Left cardiac atrium (tissue), 4 donors: ENCODE data around the gene ADAMTS20. TPM values are rescaled to one million over a fixed set of nuclear protein-coding genes. Genes with fewer than 3 reads are reported as not detected.
"Not testable (repeated sequence)": the region's sequence is repeated elsewhere in the genome, so short reads cannot be mapped to it uniquely, and the experiment has no call there.

Experiments
- ATAC-seq, 2 donors: fragments of 200-7000 bp; cut with Tn5 transposase; one replicate each; pipeline ENCODE4 v1.9.1; 2020; ENCODE audit warnings: mild to moderate bottlenecking in 2 of 2, moderate library complexity in 2 of 2
- DNase-seq: peaks from one replicate; pipeline ENCODE4 v3.0.0-alpha.2; 2020
- intact Hi-C, 2 donors: fragments of 100-400 bp; cut with DNase I; formaldehyde crosslinking; loops; one replicate each; pipeline versions ENCODE4 v1.14.1 to v1.15.1; 2022 to 2023
- total RNA-seq, 2 donors: library from RNA; stranded (reverse); fragmentation: NEBNext Ultra II Directional; extraction: Animal tissue kit (Norgen Biotek cat#: 25700); gene quantifications; one replicate each; pipeline ENCODE4 v1.2.1, GENCODE V29; 2021
- donor health status: DM: no; HTN: yes; CAD: no.
- donor health status: DM: no; HTN: yes; CAD: no; lungs with severe emphysema.
- donor health status: DM: yes; HTN: yes; CAD: no.
- donor health status: Dilated cardiomyopathy.

Gene ADAMTS20
- total RNA-seq, 2 donors from 2014 or later: not detected

DNA sequence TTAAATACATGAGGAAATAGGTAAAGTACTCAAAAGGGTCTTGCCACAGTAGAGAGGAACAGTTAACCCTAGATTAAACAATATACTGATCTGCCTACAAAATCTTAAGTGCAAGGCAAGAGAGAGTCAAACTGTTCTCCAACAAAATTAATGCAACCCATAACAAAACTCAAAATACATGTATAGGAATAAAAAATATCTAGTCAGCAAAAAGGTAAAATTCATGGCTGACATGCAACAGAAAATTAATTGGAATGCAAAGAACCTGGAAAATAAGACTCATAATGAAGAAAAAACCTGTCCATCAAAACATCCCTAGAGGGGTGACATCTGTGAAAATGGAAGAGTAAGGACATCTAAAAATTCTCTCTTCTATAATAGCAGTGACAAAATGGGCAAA is 173.6 kb downstream of the ADAMTS20 start:
- intact Hi-C loops: no loop called here
- ATAC-seq (no peak), DNase-seq (no peak)

DNA sequence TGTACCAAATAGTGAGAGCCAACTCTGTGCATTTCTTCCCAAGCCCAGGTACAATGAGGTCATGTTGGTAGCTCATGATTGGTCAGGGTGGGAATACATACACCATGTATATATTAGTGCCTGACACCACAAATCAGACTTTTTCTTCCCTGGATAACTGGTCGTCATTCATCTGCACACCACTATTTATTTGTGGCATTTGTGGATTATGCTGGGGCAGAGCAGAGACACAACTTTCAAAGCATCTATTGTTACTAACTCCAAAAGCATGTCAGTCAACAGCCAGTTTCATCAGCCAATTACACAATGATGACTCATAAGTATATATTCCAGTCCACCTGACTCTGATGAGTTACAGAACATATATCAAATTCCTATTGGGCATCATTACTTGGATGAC is 181.7 kb downstream of the ADAMTS20 start:
- DNase-seq (no peak), ATAC-seq (no peak)
- intact Hi-C loops: no loop called here

DNA sequence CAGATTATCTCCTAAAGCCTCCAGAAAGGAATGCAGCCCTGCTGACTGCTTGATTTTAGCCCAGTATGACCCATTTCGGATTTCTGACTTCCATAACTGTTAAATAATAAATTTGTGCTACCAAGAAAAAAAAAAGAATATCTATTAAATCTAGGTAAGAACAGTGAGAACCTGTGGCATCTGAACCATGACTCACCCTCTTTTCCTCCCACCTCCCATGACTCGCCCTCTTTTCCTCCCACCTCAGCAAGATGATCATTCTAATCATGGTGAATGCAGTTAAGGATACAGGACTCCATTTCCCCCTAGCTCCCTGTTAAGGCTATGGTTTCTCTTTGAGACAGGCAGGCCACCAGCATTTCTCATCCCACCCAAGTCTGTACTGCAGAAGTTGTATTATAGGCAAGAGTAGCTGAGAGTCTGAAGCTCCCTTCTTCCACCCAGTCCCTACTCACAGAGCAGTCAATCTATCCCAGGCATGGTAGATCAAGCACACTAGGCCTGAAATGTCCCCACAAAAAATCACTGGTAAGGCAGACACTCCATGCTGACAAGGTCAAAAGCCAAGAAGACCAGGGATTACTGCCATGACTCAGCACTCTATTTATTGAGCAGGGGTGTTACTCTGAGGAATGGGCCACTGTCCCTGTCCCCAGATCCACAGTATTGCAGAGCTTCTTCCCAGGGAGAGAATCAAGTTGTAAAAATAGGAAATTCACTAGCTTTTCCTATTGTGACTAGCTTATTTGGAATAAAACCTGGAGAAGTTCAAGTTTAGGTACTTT is 188.9 kb downstream of the ADAMTS20 start:
- no peak for ATAC-seq
- intact Hi-C loops: no loop called here
- DNase-seq: no peak

DNA sequence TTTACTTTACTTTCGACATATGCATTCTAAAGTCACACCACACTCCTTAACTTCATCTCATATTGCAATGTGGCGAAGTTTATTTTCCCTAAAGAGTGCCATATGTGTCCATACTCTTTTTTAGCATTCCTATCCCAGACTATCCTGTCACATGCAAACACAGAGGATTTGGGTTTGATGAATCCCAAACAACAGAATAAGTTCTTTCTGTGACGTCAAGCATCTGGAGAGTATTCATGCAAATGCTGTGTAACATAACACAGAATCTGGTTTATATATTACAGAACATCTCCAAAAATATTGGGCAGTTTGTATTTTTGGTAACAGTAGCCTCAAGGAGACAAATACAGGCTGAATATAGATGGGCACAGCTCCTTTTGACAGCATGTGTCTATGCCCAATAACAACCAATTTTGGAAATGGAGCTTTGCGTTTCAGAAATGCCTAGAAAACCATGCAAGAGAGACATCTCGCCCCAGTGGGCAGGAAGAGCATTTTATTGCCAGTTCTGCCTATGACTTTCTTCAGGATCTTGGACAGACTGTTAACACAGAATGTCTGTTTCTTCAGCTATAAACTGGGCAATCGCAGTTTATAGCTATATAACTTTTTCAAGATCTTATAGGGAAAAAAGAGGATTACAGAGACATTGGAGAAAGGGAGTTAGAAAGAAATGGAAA is 190.8 kb downstream of the ADAMTS20 start:
- DNase-seq (no peak), ATAC-seq (no peak)
- intact Hi-C loops: no loop called here

DNA sequence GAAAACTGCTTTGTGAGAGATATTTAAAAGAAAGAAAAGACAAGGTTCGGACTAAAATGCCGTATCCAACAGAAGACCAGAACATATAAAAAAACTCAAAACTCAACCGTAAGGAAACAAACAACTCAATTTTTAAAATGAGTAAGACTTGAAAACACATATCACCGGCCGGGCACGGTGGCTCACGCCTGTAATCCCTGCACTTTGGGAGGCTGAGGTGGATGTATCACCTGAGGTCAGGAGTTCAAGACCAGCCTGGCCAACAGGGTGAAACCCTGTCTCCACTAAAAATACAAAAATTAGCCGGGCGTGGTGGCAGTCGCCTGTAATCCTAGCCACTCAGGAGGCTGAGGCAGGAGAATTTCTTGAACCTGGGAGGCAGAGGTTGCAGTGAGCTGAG is 192.0 kb downstream of the ADAMTS20 start:
- ATAC-seq, intact Hi-C loops, DNase-seq: not testable (repeated sequence)

DNA sequence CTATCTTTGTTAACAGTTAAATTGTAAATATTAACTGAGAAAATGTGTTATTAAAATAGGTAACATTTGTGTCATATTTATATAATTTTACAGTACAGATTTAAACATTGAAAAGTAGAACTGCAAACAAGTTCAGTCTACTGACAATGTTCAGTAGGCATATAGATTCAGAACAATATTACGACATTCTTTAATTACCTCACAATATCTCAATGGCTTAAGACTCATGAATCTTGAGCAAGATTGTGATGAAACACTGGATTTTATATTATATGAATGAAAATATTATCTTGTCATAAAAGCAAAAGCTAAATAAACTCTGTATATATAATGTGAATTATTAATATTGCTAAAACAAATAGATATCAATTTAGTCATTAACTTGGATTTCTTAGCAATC is 194.9 kb downstream of the ADAMTS20 start:
- intact Hi-C loops: no loop called here
- ATAC-seq (no peak), DNase-seq (no peak)

DNA sequence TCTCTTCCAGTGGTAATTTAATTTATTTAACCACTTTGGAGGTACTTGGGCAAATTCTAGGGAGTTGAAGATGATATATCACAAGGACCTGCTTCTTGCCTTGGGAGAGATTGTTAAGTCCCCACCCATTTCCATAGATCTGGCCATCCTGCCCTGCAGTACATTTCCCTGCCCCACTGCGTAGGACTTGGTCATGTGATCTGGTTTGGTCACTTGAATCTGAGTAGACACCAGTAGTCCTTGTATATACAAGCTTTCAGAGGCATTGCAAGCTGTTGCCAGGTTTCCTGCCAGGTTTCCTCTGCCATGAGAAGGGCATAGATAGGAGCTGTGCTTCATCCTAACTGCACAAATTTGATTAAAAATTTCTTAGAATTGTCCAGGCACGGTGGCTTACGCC is 200.0 kb downstream of the ADAMTS20 start:
- DNase-seq: no peak
- intact Hi-C loops: no loop called here
- no peak for ATAC-seq

DNA sequence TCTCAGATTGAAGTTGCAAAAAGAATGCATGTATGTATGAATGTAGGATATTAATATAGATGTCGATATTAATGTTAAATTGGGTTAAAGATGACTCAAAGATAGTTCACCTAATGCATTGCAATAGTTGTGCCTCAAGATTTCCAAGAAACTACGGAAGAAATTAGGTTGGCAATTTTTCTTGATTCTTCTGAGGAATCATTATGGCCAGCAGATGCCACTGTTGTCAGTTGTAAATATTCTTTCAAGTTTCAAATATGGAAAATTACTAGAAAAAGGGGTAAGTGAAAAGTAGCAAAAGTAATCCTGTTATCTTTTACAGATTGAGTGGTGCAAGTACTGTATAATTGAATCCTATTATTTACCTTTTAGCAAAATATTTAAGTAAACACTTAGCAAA is 202.1 kb downstream of the ADAMTS20 start:
- no peak for DNase-seq
- intact Hi-C loops: no loop called here
- ATAC-seq: no peak

DNA sequence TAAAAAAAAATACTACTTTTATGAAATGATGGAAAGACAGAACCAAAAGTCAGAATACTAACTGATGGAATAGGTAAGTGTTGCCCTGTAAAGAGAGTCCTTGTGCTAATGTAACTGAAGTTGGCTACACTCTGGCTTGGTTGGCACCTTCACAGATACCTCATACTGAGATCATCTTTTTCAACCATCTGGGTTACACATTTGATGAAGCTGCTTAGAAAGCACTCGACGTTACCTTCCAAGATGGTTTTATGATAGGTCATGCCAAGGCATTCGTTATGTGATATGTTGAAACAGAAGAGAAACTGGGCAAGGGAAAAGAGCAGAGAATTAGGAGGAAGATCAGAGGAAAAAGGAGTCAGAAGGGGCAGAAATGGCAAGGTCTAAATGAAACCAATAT is 203.8 kb downstream of the ADAMTS20 start:
- DNase-seq (no peak), ATAC-seq (no peak)
- intact Hi-C loops: no loop called here

DNA sequence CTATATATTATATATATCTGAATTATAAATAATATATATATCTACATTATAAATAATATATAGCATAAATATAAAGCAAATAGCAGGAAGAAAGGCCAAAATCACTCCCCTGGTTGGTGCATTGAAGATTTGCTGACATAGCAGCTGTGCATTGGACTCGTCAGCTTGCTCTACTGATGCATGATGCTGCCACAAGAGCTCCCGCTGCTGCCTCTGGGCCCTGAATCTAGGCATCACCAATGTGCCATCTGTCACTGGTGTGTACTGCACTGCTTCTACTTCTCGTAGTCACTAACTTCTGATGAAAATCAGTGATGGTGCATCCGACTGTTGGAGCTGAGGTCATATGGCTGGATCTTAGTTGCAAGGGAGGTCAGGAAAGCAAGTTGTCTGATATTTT is 205.0 kb downstream of the ADAMTS20 start:
- intact Hi-C loops: no loop called here
- ATAC-seq (no peak), DNase-seq (no peak)

DNA sequence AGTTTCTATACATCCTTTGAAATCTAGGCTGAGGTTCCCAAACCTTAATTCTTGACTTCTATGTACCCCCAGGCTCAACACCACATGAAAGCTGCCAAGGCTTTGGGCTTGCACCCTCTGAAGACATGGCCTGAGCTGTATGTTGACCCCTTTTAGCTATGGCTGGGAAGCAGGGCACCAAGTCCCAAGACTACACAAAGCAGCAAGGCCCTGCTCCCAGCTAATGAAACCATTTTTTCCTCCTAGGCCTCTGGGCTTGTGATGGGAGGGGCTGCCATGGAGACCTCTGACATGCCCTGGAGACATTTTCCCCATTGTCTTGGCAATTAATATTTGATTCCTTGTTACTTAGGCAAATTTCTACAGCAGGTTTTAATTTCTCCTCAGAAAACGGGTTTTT is 207.0 kb downstream of the ADAMTS20 start:
- no peak for DNase-seq
- no peak for ATAC-seq
- intact Hi-C loops: no loop called here

DNA sequence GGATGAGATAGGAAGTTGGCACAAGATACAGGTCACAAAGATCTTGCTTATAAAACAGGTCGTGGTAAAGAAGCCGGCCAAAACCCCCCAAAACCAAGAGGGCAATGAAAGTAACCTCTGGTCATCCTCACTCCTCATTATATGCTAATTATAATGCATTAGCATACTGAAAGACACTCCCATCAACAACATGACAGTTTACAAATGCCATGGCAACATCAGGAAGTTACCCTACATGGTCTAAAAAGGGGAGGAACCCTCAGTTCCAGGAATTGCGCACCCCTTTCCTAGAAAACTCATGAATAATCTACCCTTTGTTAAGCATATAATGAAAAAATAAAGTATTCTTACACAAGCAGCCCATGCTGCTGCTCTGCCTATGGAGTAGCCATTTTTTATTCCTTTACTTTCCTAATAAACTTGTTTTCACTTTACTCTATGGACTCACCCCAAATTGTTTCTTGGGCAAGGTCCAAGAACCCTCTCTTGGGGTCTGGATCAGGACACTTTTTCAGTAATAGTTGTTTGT is 210.2 kb downstream of the ADAMTS20 start:
- ATAC-seq, intact Hi-C loops, DNase-seq: not testable (repeated sequence)

DNA sequence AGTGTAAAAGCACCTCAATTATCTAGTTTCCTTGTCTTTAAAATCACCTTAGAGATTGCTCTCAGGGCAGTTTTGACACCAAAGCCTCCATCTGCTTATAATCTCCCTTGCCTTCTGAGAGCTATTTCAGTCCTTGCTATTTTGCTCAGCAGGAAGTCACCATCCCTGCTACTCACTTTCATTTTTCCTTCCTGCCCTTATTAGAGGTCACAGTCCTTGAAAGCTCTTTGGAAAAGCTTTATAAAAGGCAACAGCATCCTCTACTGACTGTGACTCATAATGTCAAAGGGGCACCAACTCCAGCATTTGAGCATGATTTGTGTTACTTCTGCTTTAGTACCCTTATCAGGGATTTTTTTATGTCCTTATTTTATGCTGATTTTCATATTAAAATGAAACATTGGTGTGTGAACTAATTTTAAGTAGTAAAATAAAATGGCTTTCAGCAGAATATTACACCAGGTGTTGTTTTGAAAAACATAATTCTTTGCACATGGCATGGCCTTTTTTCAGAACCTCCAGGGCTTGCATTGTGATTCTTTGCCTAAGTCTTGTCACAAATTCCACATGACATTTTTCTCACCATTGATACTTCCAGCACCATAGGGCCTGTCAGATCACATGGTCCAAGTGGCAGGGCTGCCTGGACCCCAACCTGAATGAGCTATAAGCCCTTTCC is 213.0 kb downstream of the ADAMTS20 start:
- DNase-seq (no peak), ATAC-seq (peak; percentile 95 to 97)
- intact Hi-C loops: loop anchor here in 1 of 2 donors (5.0 kb wide), 2 partner anchors 752 to 857 kb away; partner anchors contain the start of gene PRICKLE1

DNA sequence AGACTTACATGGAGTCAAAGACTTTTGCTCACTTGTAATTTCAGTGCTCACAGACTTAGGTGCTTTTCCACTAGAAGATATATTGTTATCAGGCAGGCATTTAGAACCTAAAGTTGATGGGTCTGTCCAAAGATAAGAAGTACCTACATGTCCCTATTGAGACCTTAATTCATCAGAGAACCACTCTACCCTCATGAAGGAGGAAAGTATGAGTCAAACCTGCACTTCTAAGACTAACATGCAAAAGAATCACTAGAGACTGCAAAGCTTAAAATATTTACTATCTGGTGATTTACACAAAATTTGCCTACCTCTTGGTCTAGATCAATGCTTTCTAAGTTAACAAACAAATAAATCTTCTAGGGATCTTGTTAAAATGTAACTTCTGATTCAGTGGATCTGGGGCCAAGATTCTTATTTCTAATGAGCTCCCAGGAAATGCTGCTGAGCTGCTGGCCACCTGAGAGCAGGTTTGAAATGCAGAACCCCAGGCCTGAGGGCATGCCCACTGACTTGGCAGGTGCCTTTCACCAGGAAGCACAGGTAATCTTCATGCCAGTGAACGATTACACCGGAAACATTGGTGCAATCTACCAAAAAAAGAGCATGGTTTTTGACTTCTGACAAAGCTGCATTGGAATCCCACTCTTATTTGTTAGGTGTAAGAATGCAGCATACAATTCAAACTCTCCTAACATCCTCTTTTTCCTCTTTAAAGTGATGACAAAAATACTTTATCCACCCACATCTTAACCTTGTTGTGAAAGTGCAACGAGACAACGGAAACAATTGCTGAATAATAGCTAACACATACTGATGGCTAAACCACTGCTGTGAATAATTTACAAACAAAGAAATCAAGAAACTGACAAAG is 214.2 kb downstream of the ADAMTS20 start:
- DNase-seq: no peak
- ATAC-seq: no peak
- intact Hi-C loops: loop anchor here in 1 of 2 donors (5.0 kb wide), 2 partner anchors 751 to 856 kb away; partner anchors contain the start of gene PRICKLE1

DNA sequence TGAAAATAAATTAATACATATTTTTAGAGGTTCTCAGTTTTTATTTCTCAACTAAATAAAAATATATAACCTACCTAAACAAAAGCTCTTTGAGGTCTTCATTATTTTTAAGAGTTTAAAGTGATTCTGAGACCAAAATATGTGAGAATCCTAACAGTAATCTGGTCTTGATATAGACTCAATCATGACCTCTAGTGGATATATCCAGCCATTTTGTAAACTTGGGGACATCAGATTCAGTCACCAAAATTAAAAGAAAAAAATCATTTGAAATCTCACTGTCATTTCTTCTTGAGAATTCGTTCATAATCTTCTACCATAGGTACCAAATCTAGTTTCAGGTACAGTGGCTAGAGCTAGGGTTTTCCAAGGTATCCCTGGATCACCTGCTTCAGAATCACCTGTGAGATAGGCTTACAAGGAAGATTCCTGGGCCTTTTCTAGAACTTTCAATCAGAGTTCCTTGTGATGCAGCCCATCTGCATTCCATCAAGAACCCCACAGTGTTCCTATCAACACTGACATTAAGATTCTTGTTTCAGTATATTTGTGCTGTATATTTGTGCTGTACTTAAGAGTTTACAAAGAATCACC is 214.9 kb downstream of the ADAMTS20 start:
- no peak for ATAC-seq
- intact Hi-C loops: loop anchor here in 1 of 2 donors (5.0 kb wide), 2 partner anchors 750 to 855 kb away; partner anchors contain the start of gene PRICKLE1
- DNase-seq: no peak

DNA sequence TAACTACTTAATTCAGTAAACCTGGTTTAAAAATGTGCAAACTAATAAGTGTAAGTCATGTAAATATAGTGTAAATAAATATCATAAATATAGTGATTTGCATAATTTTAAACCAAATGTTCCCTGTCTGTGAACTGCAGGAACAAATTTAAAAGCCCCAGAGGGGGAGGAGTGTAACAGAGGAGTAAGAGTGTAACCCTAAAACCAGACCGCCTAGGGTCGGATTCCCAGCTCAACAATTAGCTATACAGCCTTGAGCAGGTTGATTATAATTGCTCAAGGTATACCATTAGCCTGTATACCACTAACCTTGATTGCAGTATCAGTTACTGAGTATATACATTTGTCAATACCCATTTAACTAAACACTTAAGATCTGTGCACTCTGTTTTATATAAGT is 218.4 kb downstream of the ADAMTS20 start:
- no peak for ATAC-seq
- DNase-seq: no peak
- intact Hi-C loops: no loop called here

DNA sequence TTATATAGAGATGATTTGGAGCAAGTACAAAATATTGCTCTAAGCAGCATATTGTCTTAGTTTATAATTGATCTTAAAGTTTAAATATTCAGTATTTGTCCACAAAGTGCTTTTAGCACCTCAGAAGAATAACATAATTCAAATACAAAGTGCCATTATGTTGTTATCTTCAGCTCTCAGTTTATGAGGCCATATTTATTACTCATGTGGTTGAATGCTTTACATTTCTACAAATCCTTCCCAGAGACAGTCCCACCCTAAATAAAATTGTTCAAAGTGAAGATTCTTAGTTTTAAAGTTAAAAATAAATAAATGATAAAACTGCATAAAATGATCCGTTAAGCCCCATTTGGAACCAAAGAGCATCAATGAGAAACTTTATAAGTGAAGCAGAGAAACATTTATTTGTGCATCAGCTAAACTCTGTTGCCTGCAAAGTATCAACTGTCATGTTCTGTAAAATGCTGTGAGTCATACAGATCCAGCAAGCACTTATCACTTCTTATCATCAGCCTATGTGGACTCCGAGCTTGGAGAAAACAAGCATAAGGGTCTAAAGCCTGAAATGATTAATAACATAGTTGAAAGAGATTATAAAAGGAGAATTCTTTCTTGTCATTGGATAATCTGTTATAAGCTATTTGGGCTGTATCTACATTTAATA is 218.9 kb downstream of the ADAMTS20 start:
- ATAC-seq: peak in 1 of 2 donors; percentile 56

DNA sequence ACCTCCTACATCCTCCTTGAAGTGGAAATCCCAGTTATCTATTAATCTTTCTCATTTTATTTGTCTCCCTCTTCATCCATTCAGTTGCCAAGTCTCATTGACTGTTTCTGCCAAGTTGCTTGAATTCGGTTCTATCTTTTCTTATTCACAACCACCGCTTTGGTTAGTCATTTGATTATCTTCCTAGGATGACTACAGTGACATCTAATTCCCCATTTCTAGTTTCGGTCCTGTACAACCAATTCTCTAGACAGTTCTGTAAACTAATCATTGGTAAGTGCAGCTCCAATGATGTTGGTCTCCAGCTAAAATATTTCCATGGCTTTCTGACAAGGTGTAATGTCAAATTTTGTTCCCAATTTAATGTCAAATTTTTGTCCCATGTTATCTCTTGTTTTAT is 220.1 kb downstream of the ADAMTS20 start:
- DNase-seq: no peak
- no peak for ATAC-seq
- intact Hi-C loops: no loop called here

More for the DNA sequence above, 218.9 kb downstream of the ADAMTS20 start:
- DNase-seq: no peak
- intact Hi-C loops: no loop called here
